Sigmoid colon (tissue), 7 donors: ENCODE measurements around the gene FGD5. TPM values are rescaled to one million over a fixed set of nuclear protein-coding genes. Genes with fewer than 3 reads are reported as not detected.
A peak's percentile ranks its signal among the peaks of the same experiment; 100 is the strongest.

Experiments used
- DNase-seq: peaks from one replicate; pipeline ENCODE4 v3.0.0-alpha.2; 2019
- H3K27ac ChIP-seq, 4 donors: fragments of 200-600 bp; sonication (generic); one replicate each; pipeline ENCODE4 v1.5.1; 2016 to 2019; ENCODE audit warnings: mild to moderate bottlenecking in 1 of 4
- H3K27me3 ChIP-seq, 3 donors: fragments of 200-600 bp; sonication (generic); one replicate each; pipeline ENCODE4 v1.5.1; 2019; ENCODE audit warnings: mild to moderate bottlenecking in 1 of 3
- H3K36me3 ChIP-seq, 4 donors: fragments of 200-600 bp; sonication (generic); one replicate each; pipeline ENCODE4 v1.5.1; 2016 to 2019
- H3K4me1 ChIP-seq, 4 donors: fragments of 200-600 bp; sonication (generic); one replicate each; pipeline ENCODE4 v1.5.1; 2017 to 2019
- H3K4me3 ChIP-seq, 4 donors: fragments of 200-600 bp; sonication (generic); one replicate each; pipeline ENCODE4 v1.5.1; 2017 to 2019; ENCODE audit warnings: mild to moderate bottlenecking in 2 of 4, moderate library complexity in 1 of 4
- H3K9me3 ChIP-seq, 4 donors: fragments of 200-600 bp in 3 of 4; sonication (generic) in 3 of 4; one replicate each; pipeline versions ENCODE4 v1.5.1 to v1.6.1; 2013 to 2019
- CTCF ChIP-seq, 4 experiments: fragments of 450-650 bp in 3 of 4; fragments of 200-600 bp in 1 of 4; IDR thresholded peaks; one replicate each; pipeline ENCODE4 v1.5.1; 2016 to 2019; ENCODE audit warnings: antibody characterized with exemption in 4 of 4, mild to moderate bottlenecking in 3 of 4, moderate library complexity in 2 of 4
- EP300 ChIP-seq, 4 donors: sonication (generic); formaldehyde crosslinking; IDR thresholded peaks; one replicate each; pipeline ENCODE4 v1.6.1; 2017; ENCODE audit warnings: antibody characterized with exemption in 4 of 4
- POLR2A ChIP-seq, 2 donors: fragments of 450-650 bp; IDR thresholded peaks; one replicate each; pipeline ENCODE4 v1.6.1; 2016; ENCODE audit warnings: antibody characterized with exemption in 2 of 2, mild to moderate bottlenecking in 2 of 2, moderate library complexity in 2 of 2
- POLR2AphosphoS5 ChIP-seq, 4 donors: sonication (generic); formaldehyde crosslinking; IDR thresholded peaks; one replicate each; pipeline ENCODE4 v1.6.1; 2017; ENCODE audit warnings: antibody characterized with exemption in 4 of 4
- WGBS, 2 donors: extraction: QIAGEN DNeasy Blood & Tissue Kit; methylation state at CpG; one replicate each; pipeline ENCODE4 v1.1.7; 2013; 5-methylcytosine and 5-hydroxymethylcytosine counted together
- intact Hi-C: fragments of 100-400 bp; cut with DNase I; formaldehyde crosslinking; loops from one replicate; pipeline ENCODE4 v1.15.1; 2023
- polyA plus RNA-seq, 3 donors: library from polyadenylated mRNA; stranded (reverse); fragments of 200-250 nt; gene quantifications; one replicate each; pipeline ENCODE4 v1.2.3, GENCODE V29; 2013
- total RNA-seq, 4 donors: library from RNA; depleted of rRNA; stranded (reverse); fragments of >200 nt; gene quantifications; one replicate each; pipeline ENCODE4 v1.1.0, GENCODE V29; 2016
- donor health status: healthy with polysubstance abuse.
- donor health status: Bipolar disorder and iron deficiency.
- donor health status: healthy.

FGD5 gene
- total and polyA plus RNA-seq, 7 donors, result 2.1 to 18.6 (median 6.4) TPM

GRCh38 chr3:14943042-14943441, 124.3 kb downstream of the FGD5 start:
- H3K27ac ChIP-seq, result no peak overlapping the region
- peaks cover 0 to 41% (median 24%) of the 10 kb centered on the region in 4 donors for H3K4me1 ChIP-seq
- intact Hi-C loops, result loop anchor here (10.0 kb wide), 3 partner anchors 288 to 818 kb away; partner anchors contain the start of genes CCDC174, CHCHD4, LSM3 and TMEM43

GRCh38 chr3:14946236-14946635, 127.5 kb downstream of the FGD5 start:
- intact Hi-C loops, result loop anchor here (10.0 kb wide), 3 partner anchors 291 to 821 kb away; partner anchors contain the start of genes CCDC174, CHCHD4, LSM3 and TMEM43
- Histone ChIP-seq H3K27me3 (no peaks in the 10 kb centered on the region), H3K4me3 (peak overlapping the region; percentile 52 to 99 (median 88)), H3K27ac (peak overlapping the region; percentile 92 to 100 (median 96)), H3K9me3 (no peaks in the 10 kb centered on the region), H3K4me1 (peaks cover 0 to 62% (median 42%) of the 10 kb centered on the region in 4 donors), H3K36me3 (peaks cover 0 to 28% (median 16%) of the 10 kb centered on the region in 4 donors)
- DNase-seq, result no peak
- TF ChIP-seq POLR2A (IDR thresholded peaks at IDR 0.05) (no peak), POLR2AphosphoS5 (IDR thresholded peaks at IDR 0.05) (no peak)
- 13 to 26% methylated on average over 4 of the region's 4 CpGs for WGBS, 2 donors

More at GRCh38 chr3:14943042-14943441, 124.3 kb downstream of the FGD5 start:
- no peaks in the 10 kb centered on the region for H3K27me3 ChIP-seq
- TF ChIP-seq POLR2A (IDR thresholded peaks at IDR 0.05) (no peak), CTCF (IDR thresholded peaks at IDR 0.05) (no peak)
- no peak for DNase-seq
- H3K9me3 ChIP-seq, result no peaks in the 10 kb centered on the region
- no peak overlapping the region for H3K4me3 ChIP-seq
- peaks cover 0 to 28% (median 16%) of the 10 kb centered on the region in 4 donors for H3K36me3 ChIP-seq

GRCh38 chr3:14946739-14947099, 128.0 kb downstream of the FGD5 start:
- Histone ChIP-seq H3K4me1 (peaks cover 0 to 62% (median 42%) of the 10 kb centered on the region in 4 donors), H3K9me3 (no peaks in the 10 kb centered on the region), H3K36me3 (peaks cover 0 to 28% (median 16%) of the 10 kb centered on the region in 4 donors), H3K27ac (peak overlapping the region; percentile 92 to 100 (median 96)), H3K27me3 (no peaks in the 10 kb centered on the region), H3K4me3 (peak overlapping the region; percentile 52 to 99 (median 88))
- intact Hi-C loops, result loop anchor here (10.0 kb wide), 3 partner anchors 292 to 822 kb away; partner anchors contain the start of genes CCDC174, CHCHD4, LSM3 and TMEM43
- no peak for TF ChIP-seq POLR2AphosphoS5 (IDR thresholded peaks at IDR 0.05)
- TF ChIP-seq POLR2A (IDR thresholded peaks at IDR 0.05), result no peak
- no peak for TF ChIP-seq CTCF (IDR thresholded peaks at IDR 0.05)
- TF ChIP-seq EP300 (IDR thresholded peaks at IDR 0.05), result no peak
- 1% methylated on average over 8 of the region's 8 CpGs for WGBS, 2 donors
- DNase-seq, result no peak

- TF ChIP-seq CTCF (IDR thresholded peaks at IDR 0.05) (no peak), POLR2A (IDR thresholded peaks at IDR 0.05) (peak; percentile 39 to 68), POLR2AphosphoS5 (IDR thresholded peaks at IDR 0.05) (peak; percentile 47 to 90 (median 78))
- peaks cover 0 to 28% (median 16%) of the 10 kb centered on the region in 4 donors for H3K36me3 ChIP-seq
- DNase-seq, result peak; percentile 94
- no peaks in the 10 kb centered on the region for H3K27me3 ChIP-seq
- intact Hi-C loops, result loop anchor here (10.0 kb wide), 3 partner anchors 292 to 822 kb away; partner anchors contain the start of genes CCDC174, CHCHD4, LSM3 and TMEM43
- H3K9me3 ChIP-seq, result no peaks in the 10 kb centered on the region
- peak within 1 kb of the TSS; percentile 52 to 99 (median 88) for H3K4me3 ChIP-seq
- WGBS, 2 donors, result 1% methylated on average over 108 of the region's 108 CpGs
- peaks cover 0 to 61% (median 42%) of the 10 kb centered on the region in 4 donors for H3K4me1 ChIP-seq
- H3K27ac ChIP-seq, result peak within 1 kb of the TSS; percentile 92 to 100 (median 96)
Observed at GRCh38 chr3:14947100-14947885, 128.5 kb downstream of the FGD5 start, which contains the start of gene NR2C2. Gene NR2C2, plus strand, starts transcription at chr3:14947583. Its CDS starts 56,332 bp downstream, at chr3:15003915.
